GM12892 (cell line): ENCODE measurements around the gene SORCS2.

Experiments used
- DNase-seq: peaks from one replicate; pipeline ENCODE4 v3.0.0; 2011; ENCODE audit not compliant: insufficient read length
- FAIRE-seq: peaks from 2 replicates; lab custom pipeline; 2011; peaks lifted over from hg19 to GRCh38; lab: Jason Lieb, UNC
- POLR2A ChIP-seq: IDR thresholded peaks from 2 replicates; pipeline ENCODE4 v1.6.1; 2011; ENCODE audit warnings: low read depth, low read length, control low read depth
- POLR2AphosphoS5 ChIP-seq: IDR thresholded peaks from 2 replicates; pipeline ENCODE4 v1.6.1; 2011; ENCODE audit warnings: low read depth, low read length, control low read depth
- TAF1 ChIP-seq: IDR thresholded peaks from 2 replicates; pipeline ENCODE4 v1.6.1; 2011; ENCODE audit warnings: low read depth, mild to moderate bottlenecking, control low read depth, low read length, borderline replicate concordance

The SORCS2 gene

DNA sequence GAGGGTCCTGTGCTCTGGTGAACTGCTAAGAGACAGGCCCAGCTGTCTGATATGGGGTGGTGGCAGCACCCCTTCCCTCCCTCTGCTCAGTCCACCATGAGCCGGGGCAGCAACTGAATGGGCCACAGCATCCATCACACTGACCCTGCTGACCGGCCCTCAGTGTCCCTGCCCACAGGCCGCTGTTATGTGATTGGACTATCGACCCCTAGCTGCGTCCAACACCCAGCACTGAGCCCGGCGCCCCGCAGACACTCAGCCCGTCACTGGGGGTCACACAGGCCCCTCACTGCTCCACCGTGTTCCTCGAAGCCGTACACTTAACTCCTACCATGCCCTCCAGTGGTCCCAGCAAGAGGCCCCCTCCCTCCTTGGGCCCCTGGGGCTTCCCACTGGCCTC, 331.2 kb downstream of the SORCS2 start:
- FAIRE-seq: no peak
- no peak for TF ChIP-seq POLR2A
- TF ChIP-seq POLR2AphosphoS5: no peak
- TF ChIP-seq TAF1: no peak
- DNase-seq: no peak

GRCh38 chr4:7524064-7524682, 331.8 kb downstream of the SORCS2 start:
- no peak for DNase-seq
- FAIRE-seq: no peak
- no peak for TF ChIP-seq TAF1
- TF ChIP-seq POLR2AphosphoS5: no peak
- no peak for TF ChIP-seq POLR2A

GRCh38 chr4:7524843-7525242, 332.5 kb downstream of the SORCS2 start:
- DNase-seq (no peak), FAIRE-seq (no peak)
- TF ChIP-seq TAF1 (no peak), POLR2AphosphoS5 (no peak)

DNA sequence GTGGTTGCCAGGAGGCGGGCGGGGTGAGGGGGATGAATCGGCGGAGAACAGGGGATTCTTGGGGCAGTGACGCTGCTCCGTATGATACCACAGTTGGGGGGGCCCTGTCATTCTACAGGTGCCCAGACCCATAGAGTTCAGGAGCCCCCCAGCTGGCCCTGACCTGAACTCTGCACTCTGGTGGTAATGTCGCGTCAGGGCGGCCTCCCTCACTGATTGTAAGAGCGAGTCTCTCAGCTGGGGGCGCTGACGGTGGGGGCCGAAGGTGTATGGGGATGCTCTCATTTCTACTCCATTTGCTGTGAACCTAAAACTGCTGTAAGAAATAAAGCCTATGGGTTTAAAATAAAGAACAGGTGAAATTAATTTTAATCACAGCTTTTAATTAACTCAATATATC, 334.2 kb downstream of the SORCS2 start:
- FAIRE-seq (no peak), DNase-seq (no peak)
- TF ChIP-seq POLR2AphosphoS5 (no peak), TAF1 (no peak), POLR2A (no peak)

DNA sequence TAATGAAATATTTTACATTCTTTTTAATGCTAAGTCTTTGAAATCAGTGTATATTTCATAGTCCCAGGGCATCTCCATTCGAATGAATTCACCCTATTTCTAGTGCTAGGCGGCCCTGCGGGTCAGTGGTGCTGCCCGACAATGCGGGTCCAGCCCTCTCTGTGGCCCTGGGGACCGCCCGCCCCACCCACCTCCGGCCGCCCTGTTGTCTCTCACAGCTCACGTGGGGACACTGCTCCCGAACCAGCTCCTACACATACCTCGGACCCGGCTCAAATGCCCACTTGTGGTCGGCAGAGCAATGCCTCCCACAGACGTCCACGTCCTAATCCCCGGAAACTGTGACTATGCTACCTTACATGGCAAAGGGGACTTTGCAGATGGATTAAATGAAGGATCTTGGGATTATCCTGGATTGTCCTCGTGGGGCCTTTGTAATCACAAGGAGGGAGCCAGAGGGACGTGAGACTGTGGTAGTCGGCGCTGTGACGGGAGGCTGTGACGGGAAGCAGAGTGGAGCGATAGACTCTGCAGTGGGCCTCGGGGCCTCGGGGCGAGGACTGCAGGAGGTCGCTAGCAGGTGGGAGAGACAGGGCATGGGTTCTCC, 334.7 kb downstream of the SORCS2 start:
- DNase-seq: no peak
- no peak for TF ChIP-seq TAF1
- no peak for TF ChIP-seq POLR2AphosphoS5
- TF ChIP-seq POLR2A: no peak
- no peak for FAIRE-seq

- FAIRE-seq (no peak), DNase-seq (no peak)
- TF ChIP-seq POLR2A (no peak), TAF1 (no peak), POLR2AphosphoS5 (no peak)
Observed at GRCh38 chr4:7529368-7530080, 337.2 kb downstream of the SORCS2 start.

DNA sequence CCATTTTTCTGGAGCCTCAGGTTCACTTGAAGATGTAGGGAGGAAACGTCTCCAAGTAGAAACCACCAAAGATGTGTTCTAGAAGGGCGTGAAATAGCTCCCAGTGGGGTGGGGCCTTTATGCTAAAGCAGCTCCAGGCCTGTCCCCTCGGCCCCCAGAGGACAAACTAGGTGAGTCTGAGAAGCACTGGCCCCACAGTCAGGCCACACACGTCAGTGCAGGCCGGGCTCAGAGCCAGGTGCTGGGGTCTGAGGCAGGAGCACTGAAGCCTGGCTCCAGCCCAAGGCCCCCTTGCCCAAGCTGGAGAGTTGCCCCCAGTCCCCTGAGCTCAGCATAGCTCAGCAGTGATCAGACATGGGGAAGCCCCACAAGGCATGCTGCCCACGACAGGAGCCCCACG, 337.7 kb downstream of the SORCS2 start:
- DNase-seq (no peak), FAIRE-seq (no peak)
- TF ChIP-seq POLR2AphosphoS5: no peak
- no peak for TF ChIP-seq TAF1
- TF ChIP-seq POLR2A: no peak

GRCh38 chr4:7530932-7531639, 338.7 kb downstream of the SORCS2 start:
- DNase-seq (no peak), FAIRE-seq (no peak)
- no peak for TF ChIP-seq TAF1
- TF ChIP-seq POLR2AphosphoS5: no peak
- no peak for TF ChIP-seq POLR2A

GRCh38 chr4:7531640-7531994, 339.3 kb downstream of the SORCS2 start:
- no peak for TF ChIP-seq TAF1
- no peak for TF ChIP-seq POLR2AphosphoS5
- no peak for TF ChIP-seq POLR2A
- FAIRE-seq (no peak), DNase-seq (no peak)

GRCh38 chr4:7532043-7532442, 339.7 kb downstream of the SORCS2 start:
- no peak for FAIRE-seq
- TF ChIP-seq TAF1 (no peak), POLR2A (no peak), POLR2AphosphoS5 (no peak)
- DNase-seq: no peak

- no peak for DNase-seq
- no peak for FAIRE-seq
- TF ChIP-seq POLR2AphosphoS5: no peak
- no peak for TF ChIP-seq POLR2A
- no peak for TF ChIP-seq TAF1
Observed at GRCh38 chr4:7533267-7533666, 340.9 kb downstream of the SORCS2 start.

- FAIRE-seq (no peak), DNase-seq (no peak)
- no peak for TF ChIP-seq POLR2A
- TF ChIP-seq TAF1: no peak
- TF ChIP-seq POLR2AphosphoS5: no peak
Observed at GRCh38 chr4:7535094-7535493, 342.8 kb downstream of the SORCS2 start.

DNA sequence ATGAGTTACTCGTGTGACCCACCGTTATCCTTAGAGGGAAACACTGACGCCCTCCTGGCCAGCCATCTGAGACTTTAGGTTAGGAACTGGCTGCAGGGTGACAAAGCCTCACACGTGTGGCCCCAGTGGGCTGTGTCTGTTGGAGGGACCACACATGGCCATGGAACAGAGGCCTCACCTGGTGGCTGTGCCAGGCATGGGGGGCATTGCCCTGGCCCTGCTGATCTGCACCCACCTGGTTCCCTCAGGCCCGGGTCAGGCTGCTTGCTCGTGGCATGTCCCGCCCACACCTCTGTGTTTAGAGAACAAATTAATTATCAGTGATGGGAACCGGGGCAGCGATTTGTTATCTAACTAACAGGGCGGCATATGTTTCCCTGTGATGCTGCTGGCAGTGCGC, 343.3 kb downstream of the SORCS2 start:
- no peak for TF ChIP-seq TAF1
- no peak for TF ChIP-seq POLR2AphosphoS5
- TF ChIP-seq POLR2A: no peak

More for the DNA sequence above, 343.3 kb downstream of the SORCS2 start:
- no peak for DNase-seq
- no peak for FAIRE-seq
